HUES6 (cell line): ENCODE data around the gene ITPA.

Experiments
- H3K27ac ChIP-seq: 2 replicates; pipeline ENCODE4 v1.7.0; 2013; ENCODE audit warnings: low read depth, mild to moderate bottlenecking, low read length, inconsistent platforms
- H3K27me3 ChIP-seq: 2 replicates; pipeline ENCODE4 v1.6.1; 2013; ENCODE audit warnings: low read length; ENCODE audit not compliant: control insufficient read depth, insufficient read depth
- H3K36me3 ChIP-seq: 2 replicates; pipeline ENCODE4 v1.6.1; 2013; ENCODE audit warnings: low read length; ENCODE audit not compliant: control insufficient read depth, insufficient read depth
- H3K4me1 ChIP-seq: 2 replicates; pipeline ENCODE4 v1.6.1; 2013; ENCODE audit warnings: low read length; ENCODE audit not compliant: control insufficient read depth, insufficient read depth
- H3K4me3 ChIP-seq: 2 replicates; pipeline ENCODE4 v1.5.1; 2013; ENCODE audit warnings: low read depth, low read length
- H3K9ac ChIP-seq: one replicate; pipeline ENCODE4 v1.6.1; 2013; ENCODE audit warnings: mild to moderate bottlenecking, low read length
- H3K9me3 ChIP-seq: 2 replicates; pipeline ENCODE4 v1.6.1; 2013; ENCODE audit warnings: low read depth, low read length; ENCODE audit not compliant: control insufficient read depth, insufficient read depth

ITPA gene

DNA sequence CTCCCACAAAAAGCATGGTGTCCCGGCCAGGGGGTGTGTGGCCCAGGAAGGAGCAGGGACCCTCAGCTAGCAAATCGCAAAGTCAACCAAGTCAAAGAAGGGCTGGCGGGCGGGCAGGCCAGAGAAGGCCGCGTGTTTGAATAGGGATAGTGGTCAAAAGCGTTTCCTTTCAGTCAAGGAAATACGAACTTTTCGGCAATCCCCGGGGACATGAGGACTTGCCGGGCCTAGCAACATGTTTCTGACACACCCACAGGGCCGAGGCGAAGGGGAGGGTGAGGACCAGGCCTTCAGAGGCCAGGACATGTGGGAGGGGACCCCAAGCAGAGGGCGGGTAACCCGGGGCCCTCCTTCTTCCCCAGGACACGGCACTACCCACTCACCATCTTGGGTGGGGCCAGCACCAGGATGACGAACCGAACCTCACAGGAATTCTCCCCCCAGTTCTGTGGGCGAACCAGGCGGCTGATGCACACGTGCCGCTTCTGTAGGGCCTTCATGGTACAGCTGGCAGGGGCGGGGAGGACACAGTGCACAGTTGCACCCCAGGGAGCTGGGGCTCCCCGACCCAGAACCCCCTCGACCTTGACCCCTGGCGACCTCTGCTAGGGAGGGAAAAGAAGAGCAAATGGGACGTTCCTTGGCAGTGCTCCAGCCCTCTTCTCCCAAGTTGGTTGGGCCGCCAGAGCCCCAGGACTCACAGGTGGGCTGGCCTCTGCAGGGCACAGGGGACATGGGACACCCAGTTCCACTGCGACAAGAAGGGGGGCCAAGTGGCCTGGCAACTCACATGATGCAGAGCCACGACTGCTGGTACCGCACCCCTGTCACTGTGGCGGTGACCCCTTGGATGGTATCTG, 24.1 kb downstream of the ITPA start:
- H3K9me3 ChIP-seq, result no peaks in the 10 kb centered on the region

DNA sequence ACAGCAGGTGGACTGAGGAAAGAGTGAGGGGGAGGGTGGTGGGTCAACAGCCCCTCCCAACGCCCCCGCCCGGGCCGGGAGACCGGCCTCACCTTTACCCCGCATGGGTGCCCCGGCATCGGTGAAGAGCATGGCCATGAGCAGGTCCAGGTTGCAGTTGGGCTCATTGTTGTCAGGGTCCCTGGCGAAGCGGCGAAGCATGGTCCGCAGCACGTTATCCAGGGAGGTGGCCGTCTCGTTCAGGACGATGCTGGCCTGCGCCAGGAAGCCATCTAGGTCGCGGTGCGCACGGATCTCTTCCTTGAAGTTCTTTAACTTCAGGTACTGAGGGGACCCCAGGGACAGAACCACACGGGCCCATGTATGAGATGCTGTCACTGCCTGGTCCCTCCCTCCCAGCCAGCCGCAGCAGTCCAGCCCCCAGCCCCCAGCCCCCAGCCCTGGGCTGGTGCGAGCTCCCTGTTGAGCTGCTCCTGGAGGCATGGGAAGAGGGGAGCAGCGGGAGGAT, 24.7 kb downstream of the ITPA start:
- H3K27ac ChIP-seq, result no peak overlapping the region
- no peaks in the 10 kb centered on the region for H3K9me3 ChIP-seq
- H3K4me3 ChIP-seq, result no peak overlapping the region
- H3K36me3 ChIP-seq, result peaks cover 28% of the 10 kb centered on the region
- peaks cover 37% of the 10 kb centered on the region for H3K27me3 ChIP-seq
- peaks cover 6% of the 10 kb centered on the region for H3K4me1 ChIP-seq
- no peak overlapping the region for H3K9ac ChIP-seq

More for the DNA sequence above, 24.1 kb downstream of the ITPA start:
- Histone ChIP-seq H3K36me3 (peaks cover 32% of the 10 kb centered on the region), H3K9ac (no peak overlapping the region), H3K4me3 (no peak overlapping the region), H3K27me3 (peaks cover 30% of the 10 kb centered on the region), H3K27ac (no peak overlapping the region), H3K4me1 (peaks cover 6% of the 10 kb centered on the region)

DNA sequence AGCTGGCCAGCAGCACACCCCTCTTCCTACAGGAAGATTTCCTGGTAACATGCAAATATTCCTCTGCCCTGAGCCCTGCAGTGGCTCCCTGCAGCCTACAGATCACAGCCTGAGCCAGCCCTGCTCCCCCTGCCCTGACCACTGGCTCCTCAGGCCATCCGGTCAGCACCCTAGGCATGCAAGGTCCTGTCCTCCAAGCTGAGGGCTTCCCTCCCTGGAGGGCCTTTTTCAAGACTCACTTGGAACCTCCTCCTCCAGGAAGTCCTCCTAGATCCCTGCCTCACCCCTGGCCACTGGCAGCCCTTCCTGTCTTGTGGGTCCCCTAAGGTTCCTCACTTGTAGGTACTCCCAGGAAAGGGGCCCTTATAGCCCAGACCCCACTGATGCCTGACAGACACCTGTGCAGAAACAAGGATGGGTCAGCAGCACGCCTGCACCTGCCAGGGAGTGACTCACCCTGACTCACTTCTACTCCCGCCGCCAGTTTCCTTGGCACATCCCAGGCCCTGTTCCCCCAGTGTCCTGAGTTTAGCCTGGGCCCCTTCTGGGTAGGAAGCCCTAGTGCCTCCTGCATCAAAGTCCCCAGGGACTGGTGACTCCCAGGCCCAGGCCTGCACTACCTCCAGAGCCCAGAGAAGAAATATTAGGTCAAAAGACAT, 26.5 kb downstream of the ITPA start:
- no peak overlapping the region for H3K27ac ChIP-seq
- H3K36me3 ChIP-seq, result peaks cover 13% of the 10 kb centered on the region; the same call in 1 of the 2 replicates
- H3K27me3 ChIP-seq, result peaks cover 53% of the 10 kb centered on the region

DNA sequence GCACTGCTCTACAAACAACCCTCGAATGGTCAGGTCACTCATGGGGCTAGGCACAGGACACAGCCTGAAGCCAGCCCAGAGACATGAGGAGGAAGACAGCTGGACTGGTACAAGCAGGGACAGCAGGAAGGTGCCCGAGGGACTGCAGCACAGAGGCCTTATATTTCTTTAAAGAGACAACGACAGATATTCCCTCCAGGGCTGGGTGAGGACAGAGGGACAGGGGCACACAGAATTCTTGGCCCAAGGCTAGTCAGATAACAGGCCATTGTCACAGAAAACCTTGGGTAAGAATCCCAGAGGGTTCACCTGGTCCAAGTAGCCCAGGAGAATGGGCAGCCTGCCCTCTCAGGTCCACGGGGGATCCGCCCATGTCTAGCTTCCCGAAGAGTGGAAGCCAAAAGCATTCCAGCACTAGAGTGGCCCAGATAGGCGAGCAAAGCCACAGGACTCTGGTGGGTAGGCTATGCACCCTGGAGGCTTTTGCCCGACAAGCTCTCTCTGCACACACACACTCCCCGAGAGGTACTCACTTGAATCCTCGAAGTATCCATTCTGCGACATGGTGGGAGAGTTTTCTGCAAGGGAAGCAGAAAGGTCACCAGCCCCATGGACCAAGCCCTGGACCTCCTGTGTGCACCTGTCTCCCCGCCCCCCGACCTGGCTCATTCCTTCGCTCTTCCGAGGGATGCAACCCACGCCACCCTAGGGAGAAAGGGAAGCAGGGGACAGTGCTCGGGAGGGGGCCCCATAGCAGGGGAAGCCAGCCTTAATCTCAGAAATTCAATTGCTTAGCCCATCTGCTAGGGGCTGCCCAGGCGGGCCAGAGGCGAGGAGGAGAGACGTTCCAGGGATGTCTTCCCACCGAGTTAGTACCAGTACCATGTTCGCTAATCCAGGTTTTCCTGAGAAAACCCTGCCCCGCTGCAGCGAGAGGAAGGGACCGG, 28.0 kb downstream of the ITPA start:
- H3K4me3 ChIP-seq, result peak overlapping the region; percentile 92
- peaks cover 8% of the 10 kb centered on the region; the same call in 1 of the 2 replicates for H3K36me3 ChIP-seq
- H3K4me1 ChIP-seq, result peaks cover 12% of the 10 kb centered on the region
- H3K27ac ChIP-seq, result no peak overlapping the region
- H3K9me3 ChIP-seq, result no peaks in the 10 kb centered on the region
- no peak overlapping the region for H3K9ac ChIP-seq
- peaks cover 62% of the 10 kb centered on the region for H3K27me3 ChIP-seq

More for the DNA sequence above, 26.5 kb downstream of the ITPA start:
- H3K4me1 ChIP-seq, result peaks cover 12% of the 10 kb centered on the region
- no peak overlapping the region for H3K4me3 ChIP-seq
- no peak overlapping the region for H3K9ac ChIP-seq
- no peaks in the 10 kb centered on the region for H3K9me3 ChIP-seq

DNA sequence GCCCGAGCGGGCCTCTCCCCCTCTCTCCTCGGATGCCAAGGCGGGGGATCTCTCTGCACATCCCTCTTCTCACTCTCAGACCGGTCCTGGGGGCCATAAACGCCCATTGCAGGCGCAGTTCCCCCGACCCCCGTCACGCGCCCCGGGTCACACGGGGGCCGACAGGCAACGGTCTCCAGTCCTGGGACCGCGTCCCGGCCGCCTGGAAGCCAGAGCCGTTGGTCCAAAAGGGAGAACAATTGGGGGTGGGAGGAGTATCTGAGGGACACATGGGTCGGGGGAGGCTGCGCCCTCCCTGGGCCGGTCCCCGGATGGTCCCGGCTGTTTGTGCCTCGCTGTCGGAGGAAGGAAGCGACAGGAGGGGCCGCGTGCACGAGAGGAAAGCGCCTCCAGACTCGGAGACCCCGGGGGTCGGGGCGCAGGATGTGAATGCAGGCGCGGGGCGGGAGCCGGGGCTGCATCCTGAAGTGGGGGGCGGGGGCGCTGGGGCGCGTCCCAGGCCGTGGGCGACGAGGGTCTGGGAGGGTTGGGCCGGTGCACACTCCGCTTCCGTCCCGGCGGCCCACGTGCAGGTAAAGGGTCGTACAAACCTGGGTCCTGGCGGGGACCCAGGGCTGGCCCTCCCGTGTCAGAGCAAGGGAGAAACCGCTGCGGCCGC, 28.8 kb downstream of the ITPA start:
- no peaks in the 10 kb centered on the region for H3K9me3 ChIP-seq
- H3K27ac ChIP-seq, result no peak overlapping the region
- H3K36me3 ChIP-seq, result peaks cover 8% of the 10 kb centered on the region; the same call in 1 of the 2 replicates
- peak overlapping the region; percentile 92 for H3K4me3 ChIP-seq
- H3K4me1 ChIP-seq, result peaks cover 12% of the 10 kb centered on the region
- H3K27me3 ChIP-seq, result peaks cover 62% of the 10 kb centered on the region
- no peak overlapping the region for H3K9ac ChIP-seq

DNA sequence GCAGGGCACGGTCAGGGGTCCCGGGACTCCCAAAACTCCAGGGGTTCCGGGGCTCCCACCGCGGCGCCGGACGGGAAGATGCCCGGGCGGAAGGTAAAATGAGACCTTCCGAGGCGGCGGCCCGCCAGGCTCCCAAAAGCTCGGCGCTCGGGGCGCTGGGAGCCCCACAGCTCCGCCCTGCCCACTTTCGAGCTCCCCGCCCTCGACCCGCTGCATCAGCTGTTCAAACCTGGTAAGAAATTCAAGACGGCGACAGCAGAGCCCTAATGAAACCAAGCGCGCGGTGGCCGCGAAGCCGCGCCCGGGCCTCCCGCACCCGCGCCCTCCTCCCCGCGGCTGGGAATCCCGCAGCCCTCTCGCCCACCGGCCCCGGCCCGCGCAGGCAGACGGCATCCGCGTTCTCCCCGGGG, 29.3 kb downstream of the ITPA start:
- H3K9ac ChIP-seq, result no peak overlapping the region

DNA sequence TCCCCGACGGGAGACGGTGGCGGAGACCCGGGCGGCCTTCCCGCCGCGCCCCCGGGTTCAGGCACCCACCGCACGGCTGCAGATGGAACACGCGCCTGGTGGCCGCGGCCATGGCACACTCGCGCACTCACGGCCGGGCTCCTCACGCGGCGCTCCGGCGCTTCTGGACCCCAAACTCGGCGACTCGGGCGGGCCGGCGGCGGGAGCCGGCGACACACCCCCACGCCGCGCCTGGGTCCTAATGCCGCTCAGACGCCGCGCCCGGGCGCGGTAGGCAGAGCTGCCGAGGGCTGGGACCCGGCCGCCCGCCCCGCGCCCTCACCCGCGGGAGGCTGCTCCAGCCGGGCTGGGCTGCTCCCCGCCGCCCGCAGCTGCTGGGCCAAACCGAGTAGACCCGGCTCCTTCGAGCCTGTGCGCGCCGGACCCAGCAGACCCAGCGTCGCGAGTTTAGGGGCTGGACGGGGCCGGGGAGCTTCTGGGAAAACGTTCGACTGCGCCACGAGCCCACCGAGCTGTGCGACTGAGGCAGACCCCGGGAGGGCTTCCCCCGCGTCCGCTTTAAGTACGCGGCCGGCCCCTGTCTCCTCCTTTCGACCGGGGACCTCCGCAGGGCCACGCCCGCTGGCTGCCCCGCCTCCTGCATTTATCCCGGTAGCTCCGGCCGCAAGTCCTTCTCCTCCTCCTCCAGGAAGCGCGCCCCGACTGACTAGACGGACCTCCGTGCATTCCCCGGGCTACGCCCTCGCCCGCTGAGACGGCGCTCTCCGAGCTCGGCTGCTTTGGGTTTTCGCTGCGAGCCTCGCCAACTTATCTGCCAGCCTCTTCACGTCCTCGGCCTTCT, 29.9 kb downstream of the ITPA start, which contains the start of gene SLC4A11:
Gene SLC4A11, minus strand, starts transcription at position 165 of the 841 bp plus-strand sequence. Its CDS starts 53 bp downstream, at position 112.
- H3K4me3 ChIP-seq, result peak within 1 kb of the TSS; percentile 92
- peaks cover 64% of the 10 kb centered on the region for H3K27me3 ChIP-seq
- H3K9ac ChIP-seq, result peak within 1 kb of the TSS; percentile 61

More for the DNA sequence above, 29.3 kb downstream of the ITPA start:
- Histone ChIP-seq H3K4me1 (peaks cover 12% of the 10 kb centered on the region), H3K27me3 (peaks cover 62% of the 10 kb centered on the region), H3K36me3 (peaks cover 4% of the 10 kb centered on the region; the same call in 1 of the 2 replicates), H3K27ac (no peak overlapping the region), H3K4me3 (peak overlapping the region; percentile 92), H3K9me3 (no peaks in the 10 kb centered on the region)

DNA sequence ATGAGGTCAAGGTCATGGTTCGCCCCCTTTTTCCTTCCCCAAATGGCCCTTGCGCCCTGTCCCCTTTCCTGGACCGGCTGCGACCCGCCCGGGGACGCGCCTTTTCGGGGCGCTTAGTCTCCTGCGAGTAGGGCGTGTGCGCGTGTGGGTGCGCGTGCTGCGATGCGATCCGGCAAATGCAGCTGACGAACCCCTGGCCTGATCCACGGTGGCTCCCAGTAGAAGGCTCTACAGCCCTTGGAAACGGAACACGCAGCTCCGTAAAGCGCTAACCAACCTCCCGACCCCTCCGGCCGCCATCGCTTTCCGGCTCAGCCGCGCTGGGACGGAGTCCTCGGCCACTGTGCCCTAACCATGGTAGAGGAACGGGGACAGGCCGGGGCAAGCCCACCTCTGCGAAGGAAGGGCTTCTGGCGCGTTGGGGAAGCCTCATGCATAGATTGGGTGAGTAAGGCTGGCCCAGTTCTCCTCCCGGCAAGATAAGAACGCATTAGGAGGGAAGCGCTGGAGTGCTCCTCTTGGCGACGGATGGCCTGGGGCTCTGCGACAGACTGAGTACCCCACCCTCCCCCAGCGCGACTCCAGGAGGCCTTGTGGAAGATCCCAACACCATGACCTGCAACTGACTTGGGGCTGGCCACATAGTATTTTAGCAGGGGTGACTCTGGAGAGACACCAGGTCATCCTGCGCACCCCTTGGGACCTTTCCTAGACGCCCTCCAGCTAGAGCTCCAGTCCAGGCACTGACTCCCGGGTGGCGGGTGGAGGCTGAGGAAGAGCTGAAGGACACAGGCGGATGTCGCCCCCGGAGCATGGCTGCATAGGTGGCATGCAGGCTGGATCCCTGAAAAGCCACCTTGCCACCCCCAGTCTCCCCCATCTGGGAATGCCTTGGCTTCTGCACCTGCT, 30.8 kb downstream of the ITPA start:
- Histone ChIP-seq H3K9ac (peak overlapping the region; percentile 61), H3K27ac (no peak overlapping the region), H3K36me3 (no peaks in the 10 kb centered on the region), H3K27me3 (peaks cover 68% of the 10 kb centered on the region), H3K4me1 (peaks cover 12% of the 10 kb centered on the region), H3K9me3 (no peaks in the 10 kb centered on the region), H3K4me3 (peak overlapping the region; percentile 92)

More for the DNA sequence above, 29.9 kb downstream of the ITPA start, which contains the start of gene SLC4A11:
- Histone ChIP-seq H3K36me3 (no peaks in the 10 kb centered on the region), H3K9me3 (no peaks in the 10 kb centered on the region), H3K27ac (no peak within 1 kb of the TSS), H3K4me1 (peaks cover 12% of the 10 kb centered on the region)
